NCI-H524 treated with DMSO at 0.1 percent for 48 hours (cell line): ENCODE results near the gene SLC12A8.

Experiments used
- DNase-seq: peaks from one replicate; lab custom pipeline; 2025; lab: John Stamatoyannopoulos, UW

The SLC12A8 gene, protein sequence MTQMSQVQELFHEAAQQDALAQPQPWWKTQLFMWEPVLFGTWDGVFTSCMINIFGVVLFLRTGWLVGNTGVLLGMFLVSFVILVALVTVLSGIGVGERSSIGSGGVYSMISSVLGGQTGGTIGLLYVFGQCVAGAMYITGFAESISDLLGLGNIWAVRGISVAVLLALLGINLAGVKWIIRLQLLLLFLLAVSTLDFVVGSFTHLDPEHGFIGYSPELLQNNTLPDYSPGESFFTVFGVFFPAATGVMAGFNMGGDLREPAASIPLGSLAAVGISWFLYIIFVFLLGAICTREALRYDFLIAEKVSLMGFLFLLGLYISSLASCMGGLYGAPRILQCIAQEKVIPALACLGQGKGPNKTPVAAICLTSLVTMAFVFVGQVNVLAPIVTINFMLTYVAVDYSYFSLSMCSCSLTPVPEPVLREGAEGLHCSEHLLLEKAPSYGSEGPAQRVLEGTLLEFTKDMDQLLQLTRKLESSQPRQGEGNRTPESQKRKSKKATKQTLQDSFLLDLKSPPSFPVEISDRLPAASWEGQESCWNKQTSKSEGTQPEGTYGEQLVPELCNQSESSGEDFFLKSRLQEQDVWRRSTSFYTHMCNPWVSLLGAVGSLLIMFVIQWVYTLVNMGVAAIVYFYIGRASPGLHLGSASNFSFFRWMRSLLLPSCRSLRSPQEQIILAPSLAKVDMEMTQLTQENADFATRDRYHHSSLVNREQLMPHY

DNA sequence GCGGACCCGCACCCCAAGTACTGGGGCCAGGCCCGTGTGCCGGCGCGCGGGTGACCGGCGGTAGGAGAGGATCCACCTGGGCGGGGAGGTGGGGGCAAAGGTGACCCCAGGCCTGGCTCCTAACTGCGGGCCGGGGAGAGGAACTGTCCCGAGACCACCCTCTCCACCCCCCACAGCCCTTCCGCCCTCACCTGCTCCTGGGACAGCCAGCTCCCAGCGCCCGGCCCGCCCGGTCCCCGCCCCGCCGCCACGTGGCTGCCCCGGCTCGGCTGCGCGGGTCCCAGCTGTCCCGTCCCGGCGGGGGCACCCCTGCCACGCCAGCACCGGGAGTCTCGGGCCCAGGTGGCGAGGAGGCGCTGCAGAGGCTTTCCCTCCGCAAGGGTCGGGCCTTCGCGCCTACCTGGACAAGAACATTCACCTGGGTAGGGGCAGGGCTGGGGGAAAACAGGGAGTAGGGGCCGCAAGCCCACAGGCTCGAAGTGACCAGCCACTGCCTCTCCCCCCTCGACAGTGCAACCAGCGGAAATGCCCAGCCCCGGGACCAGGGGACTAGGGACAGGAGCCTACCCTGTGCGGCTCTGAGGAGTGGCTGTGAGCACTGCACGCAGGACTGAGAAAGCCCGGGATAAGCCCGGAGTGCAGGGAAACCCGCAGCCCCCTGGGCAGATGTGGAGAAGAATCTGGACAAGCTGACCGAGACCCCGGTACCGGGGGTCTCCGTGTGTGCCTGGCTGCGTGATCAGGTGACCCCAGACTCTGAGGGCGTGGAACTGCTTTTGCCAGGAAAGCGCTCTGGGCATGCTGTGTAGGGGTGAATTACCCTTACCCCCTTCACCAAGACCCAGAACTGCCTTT, at the start of gene SLC12A8:
Gene SLC12A8, minus strand, starts transcription at position 240 of the 855 bp plus-strand sequence. CDS start 1,399 bp downstream, outside the sequence.
- DNase-seq: no peak

- DNase-seq: no peak
Measured at GRCh38 chr3:125262161-125262560, 49.6 kb upstream of the SLC12A8 start.

DNA sequence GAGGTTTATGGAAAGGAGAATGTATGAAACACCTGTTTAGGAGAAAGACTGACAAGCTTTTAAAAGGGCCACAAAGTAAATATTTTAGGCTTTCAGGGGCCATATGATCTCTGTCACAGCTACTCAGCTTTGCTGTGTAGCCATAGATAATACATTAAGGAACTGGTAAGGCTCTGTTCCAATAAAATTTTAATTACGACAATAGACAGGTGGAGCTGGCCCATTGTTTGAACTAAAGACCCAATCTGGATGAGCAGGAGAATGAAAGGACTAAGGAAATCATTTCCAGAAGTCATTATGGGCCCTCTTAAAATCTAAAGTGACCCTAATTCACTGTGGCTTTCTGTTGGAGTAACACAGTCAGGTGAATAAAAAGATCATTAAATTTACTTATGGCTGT, 48.5 kb upstream of the SLC12A8 start:
- DNase-seq: no peak

GRCh38 chr3:125260158-125260557, 47.6 kb upstream of the SLC12A8 start:
- no peak for DNase-seq

- DNase-seq: no peak
Measured at GRCh38 chr3:125257536-125257935, 45.0 kb upstream of the SLC12A8 start.

- no peak for DNase-seq
Measured at GRCh38 chr3:125256675-125257074, 44.1 kb upstream of the SLC12A8 start.

- DNase-seq: no peak
Measured at GRCh38 chr3:125250973-125251372, 38.4 kb upstream of the SLC12A8 start.

DNA sequence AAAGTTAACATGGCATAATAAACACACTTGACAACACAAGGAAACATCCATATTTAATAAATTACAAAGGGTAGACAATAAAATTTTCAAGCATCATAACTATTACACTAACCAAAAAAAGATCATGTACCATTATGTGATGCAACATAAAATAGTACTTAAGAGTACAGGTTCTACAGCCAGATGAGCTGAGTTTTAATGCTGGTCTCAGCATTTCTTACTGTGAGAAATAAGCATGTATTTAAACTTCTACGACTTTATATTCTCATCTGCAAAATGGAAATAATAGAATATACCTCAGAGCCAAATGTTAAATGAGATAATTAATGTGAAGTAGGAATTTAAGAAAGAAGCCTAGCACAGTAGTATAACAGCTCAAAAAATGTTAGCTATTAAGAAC, 33.7 kb upstream of the SLC12A8 start:
- DNase-seq: no peak

GRCh38 chr3:125245521-125245920, 33.0 kb upstream of the SLC12A8 start:
- DNase-seq: no peak

DNA sequence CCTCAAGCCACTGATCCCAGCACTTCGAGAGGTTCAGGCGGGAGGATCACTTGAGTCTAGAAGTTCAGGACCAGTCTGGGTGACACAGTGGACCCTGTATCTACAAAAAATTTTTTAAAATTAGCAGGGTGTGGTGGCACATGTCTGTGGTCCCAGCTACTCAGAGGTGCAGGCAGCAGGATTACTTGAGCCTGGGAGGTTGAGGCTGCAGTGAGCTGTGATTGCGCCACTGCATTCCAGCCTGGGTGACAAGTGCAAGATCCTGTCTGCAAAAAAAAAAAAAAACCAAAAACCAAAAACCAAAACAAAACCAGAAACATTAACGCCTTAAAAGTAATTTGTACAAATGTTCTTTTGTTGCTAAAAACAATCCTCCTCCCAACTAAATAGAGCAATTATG, 27.9 kb upstream of the SLC12A8 start:
- no peak for DNase-seq

DNA sequence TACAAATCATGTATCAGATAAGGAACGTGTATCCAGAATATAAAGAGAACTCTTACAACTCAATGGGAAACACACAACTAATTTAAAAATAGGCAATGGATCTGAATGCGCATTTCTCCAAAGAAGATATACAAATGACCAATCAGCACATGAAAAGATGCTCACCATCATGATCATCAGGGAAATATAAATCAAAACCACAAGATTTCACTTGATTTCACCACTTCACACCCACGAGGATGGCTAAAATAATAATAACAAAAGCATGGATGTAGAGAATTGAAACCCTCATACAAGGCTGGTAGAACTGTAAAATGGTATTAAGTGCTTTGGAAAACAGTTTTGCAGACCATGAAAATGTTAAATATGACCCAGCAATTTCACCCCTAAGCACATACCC, 26.7 kb upstream of the SLC12A8 start:
- DNase-seq: no peak

DNA sequence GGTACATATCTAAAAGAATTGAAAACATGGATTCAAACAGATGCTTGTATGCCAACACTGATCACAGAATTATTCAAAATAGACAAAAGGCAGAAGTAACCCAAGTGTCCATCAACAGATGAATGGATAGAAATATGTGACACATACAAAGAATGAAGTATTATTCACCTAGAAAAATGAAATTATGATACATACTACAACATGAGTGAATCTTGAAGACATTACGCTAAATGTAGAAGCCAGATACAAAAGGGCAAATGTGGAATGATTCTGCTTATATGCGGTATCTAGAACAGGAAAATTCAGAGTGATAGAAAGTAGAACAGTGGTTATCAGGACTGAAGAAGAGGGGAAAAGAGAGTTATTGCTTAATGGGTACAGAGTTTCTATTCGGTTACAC, 26.2 kb upstream of the SLC12A8 start:
- DNase-seq: no peak

DNA sequence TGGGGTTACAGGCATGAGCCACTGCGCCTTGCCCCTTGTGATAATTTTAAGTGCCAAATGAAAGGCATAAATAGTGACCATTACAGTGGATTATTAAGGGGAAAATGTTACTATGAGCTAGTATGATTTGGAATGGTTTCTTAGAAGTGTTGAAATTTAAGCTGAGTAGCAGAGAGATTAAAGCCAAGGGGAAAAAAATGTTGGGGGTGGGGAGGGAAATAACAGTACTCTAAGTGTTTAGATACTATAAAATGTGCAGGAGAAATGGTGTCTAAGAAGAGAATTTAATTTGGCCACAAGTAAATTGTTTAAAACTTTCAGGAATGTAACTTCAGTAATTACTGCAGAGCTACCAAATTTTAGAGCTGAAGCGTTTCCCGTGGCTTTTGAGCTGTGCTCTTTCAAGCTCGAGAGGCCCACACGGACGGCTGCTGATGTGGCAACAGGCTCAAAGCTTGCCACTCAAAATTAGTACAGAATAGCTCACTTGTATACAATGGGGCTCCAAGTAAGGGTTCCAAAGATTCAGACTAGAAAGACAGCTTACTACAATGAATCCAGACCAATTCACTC, 23.9 kb upstream of the SLC12A8 start:
- no peak for DNase-seq

DNA sequence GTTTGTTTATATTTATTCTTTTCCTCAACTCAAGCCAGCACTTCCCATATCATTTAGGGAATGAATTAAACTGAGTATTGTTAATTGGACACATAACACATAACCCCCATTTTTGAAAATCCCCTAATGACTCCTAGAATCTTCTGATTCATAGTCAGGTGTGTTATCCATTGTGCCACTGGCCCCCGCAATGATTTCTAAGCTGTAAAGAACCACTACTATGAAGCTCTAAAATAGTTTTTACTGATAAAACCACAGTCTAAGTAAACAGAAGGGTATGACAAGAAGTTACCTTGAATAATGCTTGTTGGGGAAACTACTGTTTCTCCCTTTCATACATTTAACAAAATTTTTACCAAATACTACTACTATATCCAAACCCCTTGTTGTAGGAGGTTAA, 22.3 kb upstream of the SLC12A8 start:
- DNase-seq: no peak

GRCh38 chr3:125232401-125232800, 19.9 kb upstream of the SLC12A8 start:
- DNase-seq: no peak

GRCh38 chr3:125231895-125232294, 19.3 kb upstream of the SLC12A8 start:
- no peak for DNase-seq

DNA sequence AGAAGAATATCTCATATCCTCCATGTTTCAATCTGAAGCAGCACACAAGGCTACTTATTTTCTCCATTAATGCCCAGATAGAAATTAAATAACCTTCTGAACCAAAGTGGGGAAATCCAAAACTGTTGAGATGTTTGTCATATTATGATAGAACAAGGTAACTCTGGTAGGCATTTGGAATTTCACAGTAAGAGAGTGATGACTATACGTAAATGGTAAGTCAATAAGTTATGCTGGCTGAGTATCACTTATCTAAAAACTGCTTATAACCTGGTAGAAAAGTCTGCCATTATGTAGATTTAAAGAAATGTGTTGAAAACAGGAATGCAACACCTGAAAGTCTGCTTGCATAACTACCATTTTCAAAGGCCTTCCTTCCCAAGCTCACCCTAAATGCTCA, 17.2 kb upstream of the SLC12A8 start:
- no peak for DNase-seq

DNA sequence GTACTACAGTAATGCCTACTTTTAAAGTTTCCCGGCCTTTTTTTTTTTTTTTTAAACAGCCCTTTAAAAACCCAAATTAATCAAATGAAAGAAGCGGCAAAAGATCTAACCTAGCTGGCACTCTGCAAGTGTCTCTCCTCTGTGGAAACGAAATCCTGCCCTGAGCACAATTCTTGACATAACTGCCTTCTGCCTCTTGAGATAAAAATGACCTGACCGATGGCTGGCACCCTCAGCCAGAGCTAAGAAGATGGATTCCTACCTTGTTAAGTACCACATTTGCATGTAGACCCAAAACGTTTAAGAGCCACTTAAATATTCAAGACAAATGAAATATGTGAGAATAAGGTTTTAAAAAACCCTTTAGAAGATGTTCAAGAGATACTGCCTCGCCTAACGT, 16.6 kb upstream of the SLC12A8 start:
- DNase-seq: no peak

GRCh38 chr3:125221831-125222230, 9.3 kb upstream of the SLC12A8 start:
- DNase-seq: no peak

DNA sequence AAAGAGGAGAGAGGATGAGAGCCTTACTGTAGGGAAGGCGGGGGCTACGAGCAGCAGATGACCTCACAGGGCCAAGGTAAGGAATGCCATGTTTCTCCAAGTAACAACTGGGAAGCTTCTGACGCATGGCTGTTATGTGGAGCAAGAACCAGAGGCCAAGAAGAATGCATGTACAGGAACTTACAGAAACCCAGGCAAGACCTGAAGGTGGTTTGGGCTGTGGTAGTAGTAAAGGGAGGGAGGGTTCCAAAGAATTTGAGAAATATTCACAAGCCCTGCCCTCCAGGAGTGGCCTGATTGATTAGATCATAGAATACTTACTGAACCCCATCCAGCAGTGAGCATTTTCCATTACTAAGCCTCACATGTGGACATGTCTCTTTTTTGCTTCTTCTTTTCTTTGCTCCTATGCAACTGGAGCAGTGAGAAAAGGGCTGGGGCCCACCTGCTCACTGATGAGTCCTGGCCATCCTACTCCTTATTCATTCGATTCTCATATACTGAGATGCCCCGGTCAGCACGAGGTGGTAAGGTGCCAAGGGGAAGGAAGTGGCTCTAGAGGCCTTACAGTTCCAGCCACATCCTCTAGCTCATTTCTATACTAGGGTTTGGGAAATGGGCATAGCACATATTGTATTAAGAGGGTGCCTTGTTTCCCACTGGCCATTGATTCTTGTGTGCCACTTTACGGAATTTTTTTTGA, 8.3 kb upstream of the SLC12A8 start:
- DNase-seq: no peak

- no peak for DNase-seq
Measured at GRCh38 chr3:125220183-125220582, 7.6 kb upstream of the SLC12A8 start.
